Body of pancreas (tissue), 4 donors: ENCODE results near the gene ADGRL3. TPM values are rescaled to one million over a fixed set of nuclear protein-coding genes. Genes with fewer than 3 reads are reported as not detected.
"Not testable (repeated sequence)": the region's sequence is repeated elsewhere in the genome, so short reads cannot be mapped to it uniquely, and the experiment has no call there.

Source experiments
- ATAC-seq: fragments of 150-250 bp; one replicate; pipeline ENCODE4 v1.9.1; 2016
- DNase-seq, 4 donors: peaks; one replicate each; pipeline ENCODE4 v3.0.0-alpha.2; 2019
- H3K27ac ChIP-seq, 4 donors: fragments of 200-600 bp; sonication (generic); 1 replicate in 3 of 4; 2 replicates in 1 of 4; pipeline versions ENCODE4 v1.5.1 to v1.6.1; 2016 to 2019; ENCODE audit warnings: mild to moderate bottlenecking in 1 of 4, mixed read lengths in 1 of 4, moderate library complexity in 1 of 4
- H3K27me3 ChIP-seq, 2 donors: fragments of 200-600 bp; sonication (generic); one replicate each; pipeline ENCODE4 v1.6.0; 2016; ENCODE audit warnings: mild to moderate bottlenecking in 1 of 2
- H3K36me3 ChIP-seq, 2 donors: fragments of 200-600 bp; sonication (generic); replicated peaks in 1 of 2; 2 replicates each; pipeline ENCODE4 v1.5.1; 2016; ENCODE audit warnings: low read depth in 2 of 2; ENCODE audit not compliant: insufficient read depth in 1 of 2
- H3K4me1 ChIP-seq: fragments of 200-600 bp; sonication (generic); one replicate; pipeline ENCODE4 v1.6.0; 2016
- H3K4me3 ChIP-seq, 2 donors: fragments of 200-600 bp; sonication (generic); 1 replicate in 1 of 2; 2 replicates in 1 of 2; pipeline ENCODE4 v1.5.1; 2016 to 2019
- H3K9me3 ChIP-seq, 3 donors: fragments of 200-600 bp; sonication (generic); 1 replicate in 2 of 3; 2 replicates in 1 of 3; pipeline ENCODE4 v1.5.1; 2016
- POLR2A ChIP-seq, 3 donors: fragments of 450-650 bp; IDR thresholded peaks; one replicate each; pipeline ENCODE4 v1.6.1; 2016; ENCODE audit warnings: antibody characterized with exemption in 3 of 3, mild to moderate bottlenecking in 2 of 3
- WGBS, 2 donors: methylation state at CpG; one replicate each; pipeline ENCODE4 v1.1.5; 2017; 5-methylcytosine and 5-hydroxymethylcytosine counted together
- intact Hi-C: fragments of 100-400 bp; cut with DNase I; formaldehyde crosslinking; loops from one replicate; pipeline ENCODE4 v1.15.1; 2023
- total RNA-seq, 2 donors: library from RNA; depleted of rRNA; stranded (reverse); fragments of >200 nt; gene quantifications; one replicate each; pipeline ENCODE4 v1.1.0, GENCODE V29; 2016
- TF ChIP-seq, protein P1 (sequence below), 7 experiments: fragments of 450-650 bp in 4 of 7; fragments of 200-600 bp in 3 of 7; sonication (generic) in 3 of 7; IDR thresholded peaks; one replicate each; pipeline ENCODE4 v1.5.1; 2016 to 2019; ENCODE audit warnings: antibody characterized with exemption in 7 of 7

The ADGRL3 gene
- total RNA-seq, 2 donors from 2014 or later: 0.33 to 1.0 TPM

DNA sequence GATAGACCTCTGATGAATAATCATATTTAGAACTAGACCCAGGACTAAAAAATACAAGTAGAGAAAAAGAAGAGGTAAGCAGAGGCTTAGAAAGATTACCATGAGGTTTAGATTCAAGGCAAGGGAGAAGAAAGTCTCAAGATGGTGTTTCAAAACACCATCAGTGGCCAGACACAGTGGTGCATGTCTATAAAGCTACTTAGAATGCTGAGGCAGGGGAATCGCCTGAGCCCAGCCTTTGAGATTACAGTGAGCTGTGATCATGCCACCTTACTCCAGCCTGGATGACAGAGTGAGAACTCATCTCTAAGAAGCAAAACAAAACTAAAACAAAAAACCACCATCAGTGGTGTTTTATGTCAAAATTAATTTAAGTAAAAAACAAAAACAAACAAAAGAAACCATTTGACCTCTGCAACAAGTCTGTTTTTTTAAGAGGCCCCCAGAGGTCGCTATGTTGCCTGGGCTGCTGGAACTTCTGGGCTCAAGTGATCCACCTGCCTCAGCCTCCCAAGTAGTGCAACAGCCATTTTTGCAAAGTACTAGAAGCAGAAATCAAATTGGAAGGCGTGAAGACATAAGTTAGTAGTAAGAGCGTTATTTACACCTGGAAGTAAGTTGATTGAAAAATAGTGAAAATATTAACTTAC lies 784.3 kb downstream of the ADGRL3 start:
- no peak overlapping the region for H3K27ac ChIP-seq
- H3K36me3 ChIP-seq: no peaks in the 10 kb centered on the region
- H3K4me3 ChIP-seq: no peak overlapping the region
- TF ChIP-seq, protein P1, sequence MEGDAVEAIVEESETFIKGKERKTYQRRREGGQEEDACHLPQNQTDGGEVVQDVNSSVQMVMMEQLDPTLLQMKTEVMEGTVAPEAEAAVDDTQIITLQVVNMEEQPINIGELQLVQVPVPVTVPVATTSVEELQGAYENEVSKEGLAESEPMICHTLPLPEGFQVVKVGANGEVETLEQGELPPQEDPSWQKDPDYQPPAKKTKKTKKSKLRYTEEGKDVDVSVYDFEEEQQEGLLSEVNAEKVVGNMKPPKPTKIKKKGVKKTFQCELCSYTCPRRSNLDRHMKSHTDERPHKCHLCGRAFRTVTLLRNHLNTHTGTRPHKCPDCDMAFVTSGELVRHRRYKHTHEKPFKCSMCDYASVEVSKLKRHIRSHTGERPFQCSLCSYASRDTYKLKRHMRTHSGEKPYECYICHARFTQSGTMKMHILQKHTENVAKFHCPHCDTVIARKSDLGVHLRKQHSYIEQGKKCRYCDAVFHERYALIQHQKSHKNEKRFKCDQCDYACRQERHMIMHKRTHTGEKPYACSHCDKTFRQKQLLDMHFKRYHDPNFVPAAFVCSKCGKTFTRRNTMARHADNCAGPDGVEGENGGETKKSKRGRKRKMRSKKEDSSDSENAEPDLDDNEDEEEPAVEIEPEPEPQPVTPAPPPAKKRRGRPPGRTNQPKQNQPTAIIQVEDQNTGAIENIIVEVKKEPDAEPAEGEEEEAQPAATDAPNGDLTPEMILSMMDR (IDR thresholded peaks at IDR 0.05): no peak
- TF ChIP-seq POLR2A (IDR thresholded peaks at IDR 0.05): no peak
- DNase-seq (no peak), ATAC-seq (no peak)
- 60 to 64% methylated on average over 4 of the region's 4 CpGs for WGBS, 2 donors
- H3K9me3 ChIP-seq: no peaks in the 10 kb centered on the region
- H3K4me1 ChIP-seq: no peaks in the 10 kb centered on the region
- intact Hi-C loops: no loop called here
- H3K27me3 ChIP-seq: no peaks in the 10 kb centered on the region

DNA sequence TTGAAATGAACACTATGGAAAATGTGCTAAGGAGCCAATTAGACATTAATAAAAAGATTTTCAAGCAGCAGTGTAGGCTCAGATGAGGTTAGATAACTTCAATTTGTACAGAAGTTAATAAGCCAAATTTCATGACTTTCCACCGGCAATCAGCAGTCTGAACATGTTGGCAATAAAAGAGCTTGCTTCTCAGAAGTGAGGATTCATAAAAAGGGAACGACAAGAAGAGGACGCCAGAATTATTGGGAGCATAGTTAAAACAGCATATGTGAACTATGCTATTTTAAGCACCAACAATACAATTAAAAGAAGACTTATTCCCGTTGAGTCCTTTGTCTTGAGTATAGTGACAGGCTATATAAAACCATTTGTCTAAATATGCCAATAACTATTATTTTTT lies 785.3 kb downstream of the ADGRL3 start:
- H3K4me3 ChIP-seq: no peak overlapping the region
- no peaks in the 10 kb centered on the region for H3K4me1 ChIP-seq
- DNase-seq: no peak
- intact Hi-C loops: no loop called here
- WGBS, 2 donors: 67 to 70% methylated on average over 4 of the region's 4 CpGs
- no peaks in the 10 kb centered on the region for H3K9me3 ChIP-seq
- TF ChIP-seq POLR2A (IDR thresholded peaks at IDR 0.05): no peak
- TF ChIP-seq, protein P1 (IDR thresholded peaks at IDR 0.05): no peak
- no peaks in the 10 kb centered on the region for H3K27me3 ChIP-seq
- no peaks in the 10 kb centered on the region for H3K36me3 ChIP-seq
- H3K27ac ChIP-seq: no peak overlapping the region
- ATAC-seq: no peak

- ATAC-seq, DNase-seq, intact Hi-C loops, H3K9me3 ChIP-seq, H3K36me3 ChIP-seq, H3K4me1 ChIP-seq, H3K27ac ChIP-seq, H3K27me3 ChIP-seq, H3K4me3 ChIP-seq: not testable (repeated sequence)
- 82 to 87% methylated on average over 7 of the region's 7 CpGs for WGBS, 2 donors
Observed at GRCh38 chr4:61986929-61987328, 786.8 kb downstream of the ADGRL3 start.

GRCh38 chr4:61992351-61992750 lies 792.2 kb downstream of the ADGRL3 start:
- Histone ChIP-seq H3K27me3 (no peaks in the 10 kb centered on the region), H3K4me1 (no peaks in the 10 kb centered on the region), H3K9me3 (no peaks in the 10 kb centered on the region), H3K4me3 (no peak overlapping the region), H3K36me3 (no peaks in the 10 kb centered on the region), H3K27ac (no peak overlapping the region)
- ATAC-seq: no peak
- DNase-seq: no peak
- TF ChIP-seq, protein P1 (IDR thresholded peaks at IDR 0.05): no peak
- TF ChIP-seq POLR2A (IDR thresholded peaks at IDR 0.05): no peak
- intact Hi-C loops: no loop called here
- 31 to 44% methylated on average over 2 of the region's 2 CpGs for WGBS, 2 donors

DNA sequence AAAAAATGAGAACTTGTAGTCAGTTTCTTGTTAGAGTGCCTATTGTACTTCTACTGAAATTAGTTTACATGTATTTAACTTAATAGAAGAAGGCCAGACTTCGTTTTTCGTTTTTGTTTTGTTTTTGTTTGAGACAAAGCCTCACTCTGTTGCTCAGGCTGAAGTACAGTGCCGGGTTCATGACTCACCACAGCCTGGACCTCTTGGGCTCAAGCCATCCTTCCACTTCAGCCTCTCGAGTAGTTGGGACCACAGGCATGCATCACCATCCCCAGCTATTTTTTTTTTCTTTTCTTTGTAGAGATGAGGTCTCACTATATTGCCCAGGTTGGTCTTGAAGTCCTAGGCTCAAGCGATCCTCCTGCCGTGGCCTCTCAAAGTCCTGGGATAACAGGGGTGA lies 793.9 kb downstream of the ADGRL3 start:
- Histone ChIP-seq H3K4me1 (no peaks in the 10 kb centered on the region), H3K4me3 (no peak overlapping the region), H3K9me3 (no peaks in the 10 kb centered on the region), H3K27ac (no peak overlapping the region), H3K36me3 (no peaks in the 10 kb centered on the region), H3K27me3 (no peaks in the 10 kb centered on the region)
- WGBS, 2 donors: 64 to 67% methylated on average over 6 of the region's 6 CpGs
- ATAC-seq: no peak
- DNase-seq: no peak
- intact Hi-C loops: no loop called here
- TF ChIP-seq, protein P1 (IDR thresholded peaks at IDR 0.05): no peak
- TF ChIP-seq POLR2A (IDR thresholded peaks at IDR 0.05): no peak
